ENCODE results near the gene TXNDC11.

GRCh38 chr16:11673091-11674000 is 69.3 kb downstream of the TXNDC11 start:
- TF ChIP-seq TAF1 (IDR thresholded peaks at IDR 0.05; ENCODE audit: low read depth, low read length), result no peak
- TF ChIP-seq POLR2AphosphoS5 (IDR thresholded peaks at IDR 0.05; ENCODE audit: low read depth, low read length), result no peak

Data from GM12891 (cell line).